Keratinocyte (primary cell): ENCODE data around the gene LIMA1. TPM values are rescaled to one million over a fixed set of nuclear protein-coding genes. Genes with fewer than 3 reads are reported as not detected.

Experiments
- DNase-seq: peaks from one replicate; pipeline ENCODE4 v3.0.0-alpha.2; 2011; ENCODE audit warnings: low read depth, missing footprints, low spot score
- FAIRE-seq: peaks from 2 replicates; lab custom pipeline; 2011; peaks lifted over from hg19 to GRCh38; lab: Jason Lieb, UNC
- H2AFZ ChIP-seq: 2 replicates; pipeline ENCODE4 v1.6.0; 2012; ENCODE audit warnings: low read length, control low read depth, inconsistent platforms; ENCODE audit not compliant: control insufficient read depth
- H3K27ac ChIP-seq: 2 replicates; pipeline ENCODE4 v1.5.1; 2011; ENCODE audit warnings: low read length; ENCODE audit not compliant: control insufficient read depth, insufficient read depth
- H3K27me3 ChIP-seq: 3 replicates; pipeline ENCODE4 v1.6.0; 2011; ENCODE audit warnings: low read length; ENCODE audit not compliant: control insufficient read depth, insufficient read depth; ENCODE audit errors: extremely low read depth
- H3K36me3 ChIP-seq, 2 experiments: 2 replicates in 1 of 2; 3 replicates in 1 of 2; pipeline ENCODE4 v1.5.1; 2011; ENCODE audit warnings: low read length in 2 of 2, mild to moderate bottlenecking in 1 of 2; ENCODE audit not compliant: control insufficient read depth in 2 of 2, insufficient read depth in 2 of 2; ENCODE audit errors: extremely low read depth in 1 of 2
- H3K4me1 ChIP-seq: 3 replicates; pipeline ENCODE4 v1.5.1; 2011; ENCODE audit warnings: low read length; ENCODE audit not compliant: control insufficient read depth, insufficient read depth; ENCODE audit errors: extremely low read depth
- H3K4me2 ChIP-seq: 3 replicates; pipeline ENCODE4 v1.6.0; 2011; ENCODE audit warnings: low read depth, low read length; ENCODE audit not compliant: control insufficient read depth, insufficient read depth; ENCODE audit errors: extremely low read depth
- H3K4me3 ChIP-seq, 3 experiments: fragments of 200-600 bp in 1 of 3; sonication (generic) in 1 of 3; 2 replicates in 2 of 3; 3 replicates in 1 of 3; pipeline ENCODE4 v1.5.1; 2011 to 2016; ENCODE audit warnings: low read length in 3 of 3, mild to moderate bottlenecking in 3 of 3, control low read depth in 2 of 3, inconsistent platforms in 1 of 3, low read depth in 1 of 3, mixed read lengths in 1 of 3, mixed run types in 1 of 3, moderate library complexity in 1 of 3; ENCODE audit not compliant: control insufficient read depth in 2 of 3, insufficient read depth in 2 of 3; ENCODE audit errors: extremely low read depth in 1 of 3
- H3K79me2 ChIP-seq: 2 replicates; pipeline ENCODE4 v1.6.0; 2012; ENCODE audit warnings: low read length; ENCODE audit not compliant: control insufficient read depth, insufficient read depth
- H3K9ac ChIP-seq: 3 replicates; pipeline ENCODE4 v1.6.0; 2011; ENCODE audit warnings: low read length; ENCODE audit not compliant: control insufficient read depth, insufficient read depth; ENCODE audit errors: extremely low read depth
- H3K9me1 ChIP-seq: 3 replicates; pipeline ENCODE4 v1.6.0; 2011; ENCODE audit warnings: low read length; ENCODE audit not compliant: control insufficient read depth, insufficient read depth; ENCODE audit errors: extremely low read depth
- H3K9me3 ChIP-seq: 2 replicates; pipeline ENCODE4 v1.5.1; 2012; ENCODE audit warnings: low read depth, low read length; ENCODE audit not compliant: control insufficient read depth
- H4K20me1 ChIP-seq: 3 replicates; pipeline ENCODE4 v1.6.0; 2011; ENCODE audit warnings: low read length; ENCODE audit not compliant: control insufficient read depth, insufficient read depth; ENCODE audit errors: extremely low read depth
- CTCF ChIP-seq, 3 experiments: IDR thresholded peaks in 1 of 3; conservative IDR thresholded peaks in 1 of 3; optimal IDR thresholded peaks in 1 of 3; 2 replicates in 2 of 3; 3 replicates in 1 of 3; pipeline versions ENCODE3 to v1.5.1; 2011; ENCODE audit warnings: low read length in 3 of 3, mild to moderate bottlenecking in 3 of 3, moderate library complexity in 2 of 3, control low read depth in 1 of 3, inconsistent platforms in 1 of 3; ENCODE audit not compliant: insufficient read depth in 2 of 3; ENCODE audit errors: extremely low read depth in 1 of 3
- EZH2 ChIP-seq: IDR thresholded peaks from one replicate; pipeline ENCODE4 v1.6.1; 2012; ENCODE audit warnings: inconsistent platforms, mild to moderate bottlenecking, low read length, moderate library complexity
- dilution Hi-C: fragments of 300-500 bp; cut with MboI; formaldehyde crosslinking; loops from one replicate; pipeline ENCODE4 v1.7.0; 2020; ENCODE audit warnings: low sequenced_read_pairs; ENCODE audit not compliant: extremely low pct_ligation_motif_present
- polyA plus RNA-seq, 5 experiments: library from polyadenylated mRNA; depleted of rRNA in 3 of 5; stranded (reverse) in 3 of 5; stranded (forward) in 1 of 5; unstranded in 1 of 5; fragments of >200 nt; gene quantifications; 1 replicate in 1 of 5; 2 replicates in 3 of 5; 3 replicates in 1 of 5; pipeline versions ENCODE4 v1.2.1 to v1.2.3, GENCODE V29; 2011 to 2012; ENCODE audit warnings: missing spikeins in 2 of 5, low read depth in 1 of 5, low replicate concordance in 1 of 5

Gene LIMA1
- polyA plus RNA-seq, 1 donor (not counting 4 experiments of a cell fraction or from before 2014, with no cell fraction given), result 510 TPM

GRCh38 chr12:50192908-50193307 lies 90.4 kb downstream of the LIMA1 start:
- Histone ChIP-seq H3K4me2 (no peak overlapping the region), H3K79me2 (peaks cover 55% of the 10 kb centered on the region), H3K36me3 (peaks cover 33 to 39% of the 10 kb centered on the region in 2 experiments), H3K9me3 (no peaks in the 10 kb centered on the region), H3K4me3 (no peak overlapping the region), H3K9me1 (peaks cover 2% of the 10 kb centered on the region), H3K4me1 (peaks cover 22% of the 10 kb centered on the region), H2AFZ (no peak overlapping the region), H3K27ac (no peak overlapping the region), H3K9ac (no peak overlapping the region), H3K27me3 (no peaks in the 10 kb centered on the region), H4K20me1 (no peaks in the 10 kb centered on the region)
- DNase-seq, result no peak
- dilution Hi-C loops, result no loop called here
- TF ChIP-seq CTCF (optimal IDR thresholded peaks at IDR 0.05 in 1 of 3, IDR thresholded peaks at IDR 0.05 in 1 of 3, conservative IDR thresholded peaks at IDR 0.05 in 1 of 3; ENCODE audit: extremely low read depth in 1 of 3, insufficient read depth in 2 of 3, low read length in 3 of 3) (no peak), EZH2 (no peak)
- no peak for FAIRE-seq

GRCh38 chr12:50192236-50192635 lies 91.1 kb downstream of the LIMA1 start:
- Histone ChIP-seq H3K9me1 (peaks cover 3% of the 10 kb centered on the region), H3K79me2 (peaks cover 54% of the 10 kb centered on the region), H3K4me3 (no peak overlapping the region), H3K27me3 (no peaks in the 10 kb centered on the region), H4K20me1 (no peaks in the 10 kb centered on the region), H3K27ac (no peak overlapping the region), H3K9ac (no peak overlapping the region), H3K4me1 (peaks cover 29% of the 10 kb centered on the region), H3K36me3 (peaks cover 34 to 43% of the 10 kb centered on the region in 2 experiments), H3K4me2 (no peak overlapping the region), H2AFZ (no peak overlapping the region), H3K9me3 (no peaks in the 10 kb centered on the region)
- FAIRE-seq (no peak), DNase-seq (no peak)
- dilution Hi-C loops, result no loop called here
- no peak for TF ChIP-seq CTCF (optimal IDR thresholded peaks at IDR 0.05 in 1 of 3, IDR thresholded peaks at IDR 0.05 in 1 of 3, conservative IDR thresholded peaks at IDR 0.05 in 1 of 3; ENCODE audit: extremely low read depth in 1 of 3, insufficient read depth in 2 of 3, low read length in 3 of 3)
- no peak for TF ChIP-seq EZH2
